Stimulated activated naive CD8-positive, alpha-beta T cell treated with anti-CD3 and anti-CD28 coated beads, Interleukin-15, Interleukin-2, amounts not matched to agents 100 U/mL and 50 U/mL, for 24 hours (primary cell): ENCODE results near the gene LAMTOR4.
A peak's percentile ranks its signal among the peaks of the same experiment; 100 is the strongest.

Experiments
- ATAC-seq: fragments of 150-1000 bp; cut with Tn5 transposase; one replicate; pipeline ENCODE4 v1.10.0; 2021
- DNase-seq: peaks from one replicate; pipeline ENCODE4 v3.0.0; 2021

Gene LAMTOR4

DNA sequence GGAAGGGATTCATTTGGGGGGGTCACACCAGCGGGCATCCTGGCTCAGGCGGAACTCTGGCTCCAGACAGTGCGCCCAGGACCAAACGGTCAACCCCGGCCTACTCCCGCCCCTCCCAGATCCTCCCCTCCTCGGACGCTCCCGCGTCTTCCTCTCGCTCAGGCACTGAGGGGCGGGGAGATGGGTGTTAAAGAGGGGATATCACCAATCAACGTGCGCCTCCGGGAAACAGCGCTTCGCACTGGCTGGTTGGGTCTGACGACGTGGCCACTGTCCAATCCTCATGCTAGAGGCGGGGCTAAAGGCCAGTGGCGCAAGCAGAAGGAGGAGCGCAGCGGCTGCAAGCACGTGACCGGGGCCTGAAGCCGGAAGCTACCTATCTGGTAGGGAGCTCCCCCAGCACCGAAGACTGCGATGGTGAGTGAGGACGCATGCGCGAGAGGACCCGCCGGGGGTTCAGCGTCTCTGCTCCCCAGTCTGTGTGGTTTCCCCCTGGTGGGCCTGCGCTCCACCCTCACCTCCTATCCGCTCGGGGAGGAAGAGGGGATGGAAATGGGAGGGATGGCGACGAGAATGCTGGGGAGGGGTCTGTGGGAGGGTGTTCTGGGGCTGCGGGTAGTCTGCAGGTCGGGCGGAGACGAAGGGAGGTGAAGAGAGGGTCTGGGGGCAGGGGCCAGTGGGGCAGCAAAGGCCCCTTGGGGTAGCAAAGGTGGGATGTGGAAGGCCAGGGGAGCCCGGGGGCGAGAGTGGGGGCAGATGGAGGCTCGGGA, at the start of gene LAMTOR4:
LAMTOR4 (plus strand) TSS at position 360 of the 770 bp plus-strand sequence; CDS start at position 415, 55 bp downstream.
- ATAC-seq = peak; percentile 98
- DNase-seq = peak; percentile 98

DNA sequence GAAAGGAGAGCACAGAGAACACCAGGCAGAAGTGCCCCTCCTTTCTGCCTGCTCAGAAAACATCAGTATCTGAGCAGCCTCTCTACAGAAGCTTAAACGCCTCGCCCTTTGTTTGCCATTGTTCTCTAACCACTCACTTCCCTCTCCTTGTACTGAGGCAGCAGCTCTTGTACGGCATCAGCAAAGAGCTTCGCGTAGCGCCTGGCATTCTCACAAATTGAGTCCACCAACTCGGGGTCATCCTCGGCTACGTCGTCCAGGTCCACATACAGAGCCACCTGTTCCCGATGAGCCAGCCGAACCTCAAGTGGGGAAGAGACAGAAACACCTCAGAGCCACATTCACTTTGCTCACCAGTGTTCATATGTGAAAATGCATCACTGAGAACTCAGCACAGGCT, 49.3 kb upstream of the LAMTOR4 start:
- no peak for DNase-seq
- no peak for ATAC-seq

DNA sequence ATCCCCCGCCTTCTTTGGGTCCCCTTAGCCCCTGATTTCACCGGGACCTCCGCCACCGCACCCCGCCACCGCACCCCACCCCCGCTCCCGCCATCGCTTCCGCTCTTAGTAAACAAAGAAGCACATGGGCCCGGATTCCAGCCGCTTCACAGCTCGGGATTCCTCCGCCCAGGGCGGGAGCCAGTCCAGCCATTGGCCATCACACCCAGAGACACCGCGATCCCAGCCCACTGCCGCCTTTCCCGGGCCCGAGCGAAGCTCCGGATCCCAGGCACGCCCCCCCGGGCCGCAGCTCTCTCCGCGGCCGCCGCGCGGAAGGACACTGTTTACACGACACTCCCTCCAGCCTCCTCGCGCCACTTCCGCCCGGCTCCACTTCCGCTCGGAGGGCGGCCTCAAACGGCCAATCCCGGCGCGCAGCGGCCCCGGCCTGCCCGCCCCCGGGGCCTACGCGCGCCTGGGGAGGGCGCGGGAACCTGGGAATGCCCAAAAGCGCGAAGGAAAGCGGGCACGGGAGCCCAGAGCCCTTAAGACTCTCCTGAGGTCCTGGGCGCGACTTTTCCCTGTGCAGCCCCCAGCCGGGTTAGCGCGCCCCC, 48.2 kb upstream of the LAMTOR4 start:
- DNase-seq (peak; percentile 91), ATAC-seq (peak; percentile 73)

DNA sequence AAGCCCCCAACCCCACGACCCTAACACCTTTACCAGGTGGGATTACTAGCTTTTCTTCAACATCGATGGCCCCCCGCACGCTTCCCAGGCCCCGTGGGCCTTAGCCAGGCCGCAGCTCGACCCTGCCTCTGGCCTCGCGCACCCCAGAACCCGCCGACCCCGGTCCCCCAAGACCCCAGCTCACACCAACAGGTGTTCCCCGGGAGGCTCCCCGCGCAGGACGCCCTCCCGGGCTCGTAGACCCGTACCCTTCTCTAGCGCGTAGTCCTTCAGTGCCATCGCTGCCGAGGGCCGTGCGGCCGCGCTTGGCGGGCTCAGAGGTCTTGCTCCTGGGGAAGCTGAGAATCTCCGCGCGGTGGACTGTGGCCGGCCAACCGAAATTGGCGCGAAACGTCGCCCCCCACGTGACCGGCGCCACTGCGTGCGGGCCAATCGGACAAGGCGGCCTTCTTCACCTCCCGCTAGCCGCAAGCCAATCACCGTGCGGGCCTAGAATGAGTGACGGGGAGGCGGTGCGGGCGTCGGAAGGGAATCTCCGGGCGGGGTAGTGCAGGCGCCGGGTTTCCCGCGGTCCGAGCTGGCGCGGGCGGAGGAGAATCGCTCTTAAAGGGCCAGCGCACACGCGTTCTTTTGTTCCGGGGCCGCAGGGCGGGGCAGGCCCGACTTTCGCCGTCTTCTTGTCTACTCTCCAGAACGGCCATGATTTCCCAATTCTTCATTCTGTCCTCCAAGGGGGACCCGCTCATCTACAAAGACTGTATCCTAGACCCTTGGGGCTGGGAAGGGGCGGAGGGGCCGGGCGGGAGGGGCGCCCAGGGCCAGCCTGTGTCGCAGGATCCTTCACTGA, 47.5 kb upstream of the LAMTOR4 start, which contains the start of the genes AP4M1 and MCM7:
AP4M1 (plus strand) TSS at position 628 of the 847 bp plus-strand sequence; CDS start at position 700, 72 bp downstream.
MCM7 (minus strand) TSS at position 382 of the 847 bp plus-strand sequence; CDS start at position 279, 103 bp downstream.
- ATAC-seq (peak; percentile 91), DNase-seq (peak; percentile 99)

DNA sequence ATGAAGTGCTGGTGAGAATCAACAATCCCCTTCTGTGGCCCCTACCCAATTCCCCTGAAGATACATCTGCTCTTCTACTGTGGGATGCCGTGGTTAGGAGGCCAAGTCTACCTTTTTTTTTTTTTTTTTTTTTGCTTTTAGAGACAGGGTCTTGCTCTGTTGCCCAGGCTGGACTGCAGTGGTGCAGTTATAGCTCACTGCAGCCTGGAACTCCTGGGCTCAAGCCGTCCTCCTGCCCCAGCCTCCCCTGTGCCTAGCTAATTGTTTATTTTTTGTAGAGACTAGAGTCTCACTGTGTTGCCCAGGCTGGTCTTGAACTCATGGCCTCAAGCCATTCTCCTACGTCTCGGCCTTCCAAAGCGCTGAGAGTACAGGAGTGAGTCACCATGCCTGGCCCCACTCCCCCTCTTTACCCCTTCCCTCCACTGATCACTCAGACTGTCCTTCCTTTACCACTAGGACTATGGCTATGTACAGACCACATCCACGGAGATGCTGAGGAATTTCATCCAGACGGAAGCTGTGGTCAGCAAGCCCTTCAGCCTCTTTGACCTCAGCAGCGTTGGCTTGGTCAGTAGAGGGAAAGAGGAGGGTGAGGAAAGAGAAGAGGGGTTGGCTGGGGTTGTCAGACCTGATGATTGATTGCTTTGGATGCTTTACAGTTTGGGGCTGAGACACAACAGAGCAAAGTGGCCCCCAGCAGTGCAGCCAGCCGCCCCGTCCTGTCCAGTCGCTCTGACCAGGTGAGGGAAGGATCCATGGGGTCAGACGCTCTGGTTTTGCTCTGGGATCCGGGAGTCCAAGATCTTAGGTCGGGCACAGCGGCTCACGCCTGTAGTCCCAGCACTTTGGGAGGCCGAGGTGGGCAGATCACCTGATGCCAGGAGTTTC, 45.5 kb upstream of the LAMTOR4 start:
- ATAC-seq (no peak), DNase-seq (no peak)

DNA sequence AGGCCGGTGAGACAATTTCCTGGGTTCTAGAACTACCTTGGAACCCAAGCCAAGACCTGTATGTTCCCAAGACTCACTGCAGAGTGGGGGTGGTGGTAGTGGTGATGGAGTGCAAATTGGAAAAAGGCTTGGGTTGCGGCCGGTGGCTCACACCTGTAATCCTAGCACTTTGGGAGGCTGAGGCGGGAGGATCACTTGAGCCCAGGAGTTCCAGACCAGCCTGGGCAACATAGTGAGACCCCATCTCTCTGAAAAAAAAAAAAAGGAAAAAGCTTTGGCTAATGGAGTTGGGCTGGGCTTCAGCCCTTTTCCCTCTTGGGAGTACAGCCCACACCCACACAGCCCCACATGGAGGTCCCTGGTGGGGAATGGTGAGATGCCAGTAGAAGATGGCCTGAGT, 43.2 kb upstream of the LAMTOR4 start:
- no peak for ATAC-seq
- DNase-seq = no peak

DNA sequence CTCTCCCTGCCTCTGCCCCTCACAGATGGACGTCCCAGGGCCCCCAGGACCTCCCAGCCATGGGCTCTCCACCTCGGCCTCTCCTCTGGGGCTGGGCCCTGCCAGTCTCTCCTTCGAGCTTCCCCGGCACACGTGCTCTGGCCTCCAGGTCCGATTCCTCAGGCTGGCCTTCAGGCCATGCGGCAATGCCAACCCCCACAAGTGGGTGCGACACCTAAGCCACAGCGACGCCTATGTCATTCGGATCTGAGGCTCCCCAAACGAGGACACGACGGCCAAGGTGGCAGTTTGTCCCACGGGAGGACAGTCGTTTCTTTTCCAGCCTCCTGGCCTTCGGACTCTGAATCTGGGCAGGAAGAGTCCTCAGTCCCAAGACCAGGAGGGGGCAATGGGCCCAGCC, 42.1 kb upstream of the LAMTOR4 start:
- DNase-seq (no peak), ATAC-seq (no peak)

DNA sequence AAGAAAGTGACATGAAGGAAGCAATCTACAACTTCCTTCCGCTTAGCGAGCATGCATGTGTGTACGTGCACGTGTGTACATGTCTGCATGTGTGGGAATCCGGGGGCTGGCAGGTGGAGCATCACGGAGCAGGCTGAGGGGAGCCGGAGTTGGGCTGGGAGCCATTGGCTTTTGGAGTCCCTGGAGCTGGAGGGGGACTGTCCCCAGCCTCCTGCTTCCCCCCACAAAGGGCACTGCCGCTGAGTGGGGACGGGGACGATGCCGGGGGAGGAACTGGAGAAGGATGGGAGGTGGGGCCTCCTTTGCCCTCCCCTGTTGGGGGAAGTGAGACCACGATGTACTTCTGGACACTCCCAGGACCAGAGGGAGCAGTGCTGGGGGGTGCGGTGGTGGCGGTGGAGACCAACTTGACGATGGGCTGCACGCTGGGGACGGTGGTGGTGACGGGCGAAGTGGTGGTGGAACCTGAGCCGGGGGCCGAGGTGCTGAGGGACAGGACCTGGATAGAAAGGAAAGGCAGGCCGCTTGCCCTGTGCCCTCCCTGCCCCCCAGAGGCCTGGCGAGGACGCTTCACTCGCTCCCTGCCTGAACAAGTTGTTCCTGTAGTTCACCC, 41.5 kb upstream of the LAMTOR4 start:
- ATAC-seq (no peak), DNase-seq (no peak)

DNA sequence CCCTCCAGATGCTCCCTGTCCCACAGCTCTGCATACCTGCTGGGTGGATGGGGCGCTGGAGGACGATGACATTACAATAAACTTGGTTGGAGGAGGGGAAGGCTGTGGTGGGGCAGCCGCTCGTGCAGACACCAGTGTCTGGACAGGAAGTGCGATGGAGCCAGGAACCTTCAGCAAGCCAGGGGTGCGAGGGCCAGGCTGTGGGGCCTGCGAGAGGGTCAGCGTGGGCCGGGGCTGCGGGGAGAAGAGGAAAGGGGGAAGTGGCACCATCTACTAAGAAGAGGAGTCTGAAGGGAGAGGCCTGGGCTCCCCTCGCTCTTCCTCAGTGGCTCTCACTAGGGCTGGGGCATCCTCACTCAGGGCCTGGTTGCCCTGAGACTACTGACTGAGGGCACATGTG, 40.8 kb upstream of the LAMTOR4 start:
- DNase-seq (no peak), ATAC-seq (no peak)

DNA sequence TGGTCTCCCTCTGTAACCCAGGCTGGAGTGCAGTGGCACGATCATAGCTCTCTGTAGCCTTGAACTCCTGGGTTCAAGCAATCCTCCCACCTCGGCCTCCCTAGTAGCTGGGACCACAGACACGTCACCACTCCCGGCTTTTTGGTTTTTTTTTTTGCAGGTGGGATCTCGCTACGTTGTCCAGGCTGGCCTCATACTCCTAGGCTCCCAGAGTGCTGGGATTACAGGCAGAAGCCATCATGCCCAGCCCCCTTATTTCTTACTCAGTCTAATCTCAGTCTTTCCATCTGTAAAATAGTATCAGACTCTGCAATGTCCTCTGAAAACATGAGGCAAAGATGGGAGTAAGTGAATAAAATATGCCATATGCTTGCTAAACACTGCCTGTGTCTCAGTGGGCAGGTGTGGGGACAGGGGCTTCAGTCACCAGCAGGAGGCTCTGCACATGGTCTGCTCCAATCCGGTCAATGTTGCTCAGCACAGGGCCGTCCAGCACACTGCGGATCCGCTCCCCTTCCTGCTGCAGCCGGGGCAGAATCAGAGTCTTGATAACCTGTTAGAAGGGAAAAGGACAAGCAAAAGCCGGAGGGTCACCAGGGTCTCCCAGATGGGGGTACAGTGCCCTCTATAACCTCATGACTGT, 39.1 kb upstream of the LAMTOR4 start:
- ATAC-seq (no peak), DNase-seq (no peak)

DNA sequence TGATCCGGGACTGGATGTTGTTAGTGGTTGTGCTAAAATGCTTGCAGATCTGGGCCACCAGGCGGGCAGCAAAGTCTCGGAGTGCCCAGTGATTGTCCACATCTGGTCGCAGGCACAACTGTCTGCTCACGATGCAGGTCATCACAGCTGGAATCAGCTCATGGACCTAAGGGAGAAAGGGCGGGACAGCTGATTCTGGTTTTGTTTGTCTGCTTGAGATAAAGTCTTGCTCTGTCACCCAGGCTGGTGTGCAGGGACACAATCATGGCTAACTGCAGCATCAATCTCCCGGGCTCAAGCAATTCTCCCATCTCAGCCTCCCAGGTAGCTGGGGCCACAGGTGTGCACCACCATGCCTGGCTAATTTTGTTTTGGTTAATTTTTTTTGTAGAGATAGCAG, 37.6 kb upstream of the LAMTOR4 start:
- ATAC-seq (no peak), DNase-seq (no peak)

DNA sequence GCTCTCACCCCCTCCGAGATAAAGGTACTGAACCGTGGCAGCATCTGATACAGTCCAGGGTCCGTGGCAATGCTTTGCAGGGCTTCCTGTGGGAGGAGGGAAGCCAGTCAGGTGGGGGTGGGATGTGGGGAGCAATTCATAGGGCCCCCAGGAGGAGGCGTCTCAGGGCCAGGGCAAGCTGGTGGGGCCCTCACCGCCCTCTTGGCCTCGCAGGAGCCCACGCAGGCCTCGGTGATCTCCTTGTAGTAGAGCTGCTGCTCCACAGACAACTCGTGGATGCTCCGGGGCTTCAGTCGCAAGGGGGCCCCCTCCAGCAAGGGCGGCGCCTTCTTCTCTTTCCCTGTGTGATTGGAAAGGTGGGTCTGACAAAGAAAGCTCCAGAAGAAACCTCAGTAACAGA, 36.8 kb upstream of the LAMTOR4 start:
- ATAC-seq (no peak), DNase-seq (no peak)

DNA sequence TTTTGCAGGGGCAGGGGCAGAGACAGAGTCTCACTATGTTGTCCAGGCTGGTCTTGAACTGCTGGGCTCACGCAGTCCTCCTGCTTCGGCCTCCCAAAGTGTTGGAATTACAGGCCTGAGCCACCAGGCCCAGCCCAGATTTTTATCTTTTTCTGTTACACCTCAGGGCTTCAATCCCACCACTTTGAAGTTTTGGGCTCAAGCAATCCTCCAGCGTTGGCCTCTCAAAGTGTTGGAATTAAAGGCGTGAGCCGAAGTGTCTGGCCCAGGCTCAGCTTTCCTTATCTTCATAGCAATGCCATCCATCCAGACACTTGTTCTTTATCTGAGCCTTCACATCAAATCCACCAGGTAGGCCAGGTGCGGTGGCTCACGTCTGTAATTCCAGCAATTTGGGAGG, 33.7 kb upstream of the LAMTOR4 start:
- ATAC-seq (no peak), DNase-seq (no peak)

DNA sequence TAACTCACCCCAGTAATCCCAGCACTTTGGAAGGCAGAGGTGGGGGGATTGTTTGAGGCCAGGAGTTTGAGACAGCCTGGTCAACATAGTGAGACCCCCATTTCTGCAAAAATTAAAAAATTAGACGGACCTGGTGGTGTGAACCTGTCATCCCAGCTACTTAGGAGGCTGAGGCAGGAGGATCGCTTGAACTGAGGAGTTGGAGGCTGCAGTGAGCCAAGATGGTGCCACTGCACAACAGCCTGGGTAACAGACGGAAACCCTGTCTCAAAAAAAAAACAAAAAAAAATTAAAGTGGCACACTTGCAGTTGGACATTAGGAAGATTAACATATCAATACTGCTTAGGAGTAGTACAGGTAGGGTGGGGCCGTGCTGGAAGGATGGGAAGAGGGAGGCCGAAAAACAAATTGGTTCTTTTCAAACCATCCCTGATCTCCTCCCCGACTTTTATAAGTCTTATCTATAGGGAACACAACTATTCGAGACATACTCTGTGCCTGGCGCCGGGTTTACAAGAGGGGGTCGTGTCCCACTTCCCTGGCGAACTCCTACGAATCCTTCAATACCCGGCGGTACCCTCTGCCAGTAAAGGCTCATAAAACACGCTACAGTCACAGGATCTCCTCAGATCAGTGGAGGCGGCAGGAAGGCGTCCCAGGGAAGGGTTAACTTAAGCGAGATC, 30.2 kb upstream of the LAMTOR4 start:
- DNase-seq = no peak
- ATAC-seq = no peak

DNA sequence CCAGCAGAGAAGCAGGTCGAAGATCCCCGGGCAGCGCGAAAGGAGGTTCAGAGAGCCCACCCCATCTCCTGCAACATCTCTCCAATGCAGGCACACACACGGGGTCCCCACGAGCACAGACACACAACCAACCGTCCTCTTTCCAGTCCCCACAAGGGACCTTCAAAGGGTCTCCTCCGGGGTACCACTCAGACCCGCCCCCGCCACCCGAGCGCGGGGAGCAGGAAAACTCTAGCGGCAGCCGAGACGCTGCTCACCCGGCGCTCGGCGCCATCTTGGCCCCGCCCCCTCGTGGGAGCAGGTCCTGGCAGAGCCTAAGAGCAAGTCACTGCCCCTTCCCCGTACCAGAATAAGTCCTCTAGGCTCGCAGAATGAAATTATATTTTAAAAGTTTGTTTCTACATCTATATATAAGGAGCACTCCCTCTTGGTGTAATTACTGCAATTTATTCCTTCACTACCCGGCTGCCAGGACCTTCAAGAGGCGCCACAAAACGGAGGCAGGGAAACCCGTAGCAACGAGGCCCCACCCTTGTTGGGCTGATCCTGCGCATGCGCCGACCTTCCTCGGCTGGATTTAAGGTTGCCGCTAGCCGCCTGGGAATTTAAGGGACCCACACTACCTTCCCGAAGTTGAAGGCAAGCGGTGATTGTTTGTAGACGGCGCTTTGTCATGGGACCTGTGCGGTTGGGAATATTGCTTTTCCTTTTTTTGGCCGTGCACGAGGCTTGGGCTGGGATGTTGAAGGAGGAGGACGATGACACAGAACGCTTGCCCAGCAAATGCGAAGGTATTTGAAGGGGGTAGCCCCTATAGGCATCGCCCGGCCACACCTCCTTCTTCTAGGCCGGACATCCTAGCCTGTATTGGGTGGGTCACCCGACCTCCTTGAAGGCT, 29.4 kb upstream of the LAMTOR4 start, which contains the start of the genes CNPY4 and TAF6:
CNPY4 (plus strand) TSS at position 563 of the 898 bp plus-strand sequence; CDS start at position 674, 111 bp downstream.
TAF6 (minus strand) TSS at position 287 of the 898 bp plus-strand sequence. CDS start 5,149 bp downstream, outside the sequence.
- DNase-seq = peak; percentile 95
- peak; percentile 78 for ATAC-seq

DNA sequence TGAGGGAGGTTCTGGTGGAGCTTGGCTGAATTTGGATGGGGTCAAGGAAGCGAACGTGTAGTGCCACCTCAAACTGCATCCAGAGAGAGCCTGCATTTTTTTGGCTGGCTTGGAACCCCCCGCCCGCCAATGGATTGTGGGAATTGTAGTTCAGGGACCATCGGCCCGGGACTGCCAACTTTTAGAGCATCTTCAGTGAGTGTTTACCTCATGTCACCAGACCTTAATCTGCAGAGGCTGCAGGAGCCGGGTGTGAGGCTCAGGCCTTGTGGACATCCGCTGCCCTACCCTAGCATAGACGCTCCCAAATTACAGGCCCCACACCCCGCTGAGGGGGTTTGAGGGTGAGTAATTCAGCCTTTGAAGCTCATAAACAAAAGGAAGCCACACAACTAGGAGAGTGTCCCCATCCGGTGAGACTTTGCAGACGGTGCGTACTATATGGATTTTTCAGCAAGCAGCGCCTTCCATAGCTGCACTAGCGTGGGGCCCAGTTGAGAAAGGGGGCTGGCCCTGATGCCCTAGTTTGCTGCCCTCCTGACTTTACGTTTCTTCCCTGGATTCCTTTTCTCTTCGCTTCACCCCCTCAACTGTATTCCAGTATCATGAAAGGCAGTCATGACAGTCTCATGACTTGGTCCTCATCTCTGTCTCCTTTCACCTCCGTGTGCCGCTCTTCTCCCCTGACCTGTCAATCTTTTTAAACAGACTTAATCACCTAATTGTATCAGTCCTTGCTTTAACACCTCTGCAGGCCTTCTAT, 28.6 kb upstream of the LAMTOR4 start:
- DNase-seq = peak; percentile 68

DNA sequence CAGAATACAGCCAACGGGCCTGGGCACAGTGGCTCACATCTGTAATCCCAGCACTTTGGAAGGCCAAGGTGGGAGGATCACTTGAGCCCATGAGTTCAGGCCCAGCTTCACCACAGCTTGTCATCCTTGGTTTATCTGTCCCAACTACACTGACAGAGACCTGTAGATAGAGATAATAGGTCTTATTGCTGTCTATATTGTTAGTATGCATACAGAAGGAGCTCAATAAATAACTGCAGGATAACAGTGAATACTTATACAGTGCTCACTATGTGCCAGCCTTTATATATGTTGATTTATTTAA, 28.0 kb upstream of the LAMTOR4 start:
- DNase-seq (no peak), ATAC-seq (no peak)

More for the DNA sequence above, 28.6 kb upstream of the LAMTOR4 start:
- ATAC-seq = peak; percentile 67

DNA sequence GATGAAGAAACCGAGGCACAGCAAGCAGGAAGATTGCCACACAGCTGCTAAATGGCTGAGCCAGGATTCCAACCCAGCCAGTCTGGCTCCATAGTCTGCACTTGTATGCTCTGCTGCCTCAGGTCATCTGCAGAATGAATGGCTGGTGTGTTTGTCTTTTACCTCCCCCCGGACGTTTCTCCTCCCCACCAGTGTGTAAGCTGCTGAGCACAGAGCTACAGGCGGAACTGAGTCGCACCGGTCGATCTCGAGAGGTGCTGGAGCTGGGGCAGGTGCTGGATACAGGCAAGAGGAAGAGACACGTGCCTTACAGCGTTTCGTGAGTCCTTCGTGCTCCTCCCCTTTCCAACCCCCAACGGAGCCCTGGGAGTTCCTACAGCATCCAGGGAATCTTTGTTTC, 26.7 kb upstream of the LAMTOR4 start:
- DNase-seq (no peak), ATAC-seq (no peak)
